PC-9 (cell line): ENCODE measurements around the gene DTX4. TPM values are rescaled to one million over a fixed set of nuclear protein-coding genes. Genes with fewer than 3 reads are reported as not detected.

Experiments used
- BruUV-seq: library from RNA; stranded (reverse); fragments of 400-500 nt; replicated peaks from 2 replicates; lab custom pipeline; 2021; lab: Mats Ljungman, UMichigan
- CTCF ChIA-PET: fragments of 300-600 bp; sonication (Branson Sonifier 250); formaldehyde crosslinking; loops from one replicate; lab custom pipeline; 2022; ENCODE audit warnings: antibody characterized with exemption; lab: Charles Lee
- POLR2A ChIA-PET: fragments of 300-600 bp; sonication (Branson Sonifier 250); formaldehyde crosslinking; loops from one replicate; lab custom pipeline; 2022; ENCODE audit warnings: antibody characterized with exemption; ENCODE audit not compliant: unreplicated experiment; lab: Charles Lee
- DNase-seq, 2 experiments: peaks; one replicate each; pipeline versions ENCODE4 v3.0.0 to v3.0.0-alpha.2; 2015 to 2022; ENCODE audit warnings: mixed read lengths in 1 of 2
- H2AFZ ChIP-seq: fragments of 200-600 bp; sonication (generic); 2 replicates; pipeline ENCODE4 v1.8.1; 2017; ENCODE audit warnings: antibody characterized with exemption
- H3F3A ChIP-seq: fragments of 200-600 bp; sonication (generic); 2 replicates; pipeline ENCODE4 v1.8.1; 2017; ENCODE audit warnings: antibody characterized with exemption, mild to moderate bottlenecking, low read depth; ENCODE audit not compliant: insufficient read depth
- H3K27ac ChIP-seq: fragments of 200-600 bp; sonication (generic); 2 replicates; pipeline ENCODE4 v1.6.1; 2016; ENCODE audit warnings: mixed run types
- H3K27me3 ChIP-seq: fragments of 200-600 bp; sonication (generic); 2 replicates; pipeline ENCODE4 v1.6.1; 2016; ENCODE audit warnings: low read depth, mixed run types; ENCODE audit not compliant: insufficient read depth
- H3K36me3 ChIP-seq: fragments of 200-600 bp; sonication (generic); 2 replicates; pipeline ENCODE4 v1.6.1; 2016; ENCODE audit warnings: low read depth, mixed run types
- H3K4me1 ChIP-seq: fragments of 200-600 bp; sonication (generic); replicated peaks from 2 replicates; pipeline ENCODE4 v1.6.1; 2016; ENCODE audit warnings: mixed run types; ENCODE audit not compliant: insufficient read depth
- H3K4me2 ChIP-seq: fragments of 200-600 bp; sonication (generic); 2 replicates; pipeline ENCODE4 v1.6.1; 2017; ENCODE audit warnings: mixed run types
- H3K4me3 ChIP-seq: fragments of 200-600 bp; sonication (generic); 2 replicates; pipeline ENCODE4 v1.6.1; 2016; ENCODE audit warnings: mixed run types
- H3K79me2 ChIP-seq: fragments of 200-600 bp; sonication (generic); 2 replicates; pipeline ENCODE4 v1.6.1; 2017; ENCODE audit warnings: low read depth, mixed run types
- H3K9me2 ChIP-seq: fragments of 200-600 bp; sonication (generic); 2 replicates; pipeline ENCODE4 v1.8.1; 2017; ENCODE audit warnings: mild to moderate bottlenecking; ENCODE audit not compliant: insufficient read depth
- H3K9me3 ChIP-seq: fragments of 200-600 bp; sonication (generic); 2 replicates; pipeline ENCODE4 v1.8.1; 2016; ENCODE audit warnings: low read depth; ENCODE audit not compliant: insufficient read depth
- H4K20me1 ChIP-seq: fragments of 200-600 bp; sonication (generic); 2 replicates; pipeline ENCODE4 v1.8.1; 2017; ENCODE audit not compliant: insufficient read depth
- CTCF ChIP-seq: fragments of 200-600 bp; sonication (generic); conservative IDR thresholded peaks from 2 replicates; pipeline ENCODE4 v1.6.1; 2017; ENCODE audit warnings: mixed run types, antibody characterized with exemption, mild to moderate bottlenecking, moderate library complexity
- EZH2 ChIP-seq: fragments of 200-600 bp; sonication (generic); IDR thresholded peaks from 2 replicates; pipeline ENCODE4 v1.8.0; 2017; ENCODE audit warnings: antibody characterized with exemption, low read depth
- intact Hi-C: fragments of 100-400 bp; cut with micrococcal nuclease; formaldehyde crosslinking; loops from one replicate; pipeline ENCODE4 v1.10.0; 2022; ENCODE audit not compliant: unreplicated experiment
- total RNA-seq: library from RNA; stranded (reverse); gene quantifications from 2 replicates; pipeline ENCODE4 v1.2.3, GENCODE V29; 2021

The DTX4 gene
- total RNA-seq, 1 experiment from 2014 or later, result 34.5 TPM

GRCh38 chr11:59176330-59176729 lies 4.4 kb downstream of the DTX4 start:
- no peaks in the 10 kb centered on the region for H3K27me3 ChIP-seq
- H3K36me3 ChIP-seq, result peaks cover 42% of the 10 kb centered on the region
- H3F3A ChIP-seq, result peaks cover 37% of the 10 kb centered on the region
- ChIA-PET CTCF (interaction anchor here (0.6 kb wide), 1 partner anchor 1339 kb away, joined by 3 read pairs; no protein-coding TSS in a partner anchor), POLR2A (no interaction called here)
- no peaks in the 10 kb centered on the region for H4K20me1 ChIP-seq
- H3K9me3 ChIP-seq, result peaks cover 9% of the 10 kb centered on the region; the same call in 1 of the 2 replicates
- peaks cover 32% of the 10 kb centered on the region for H3K4me1 ChIP-seq
- intact Hi-C loops, result no loop called here
- H3K79me2 ChIP-seq, result peaks cover 83% of the 10 kb centered on the region
- H3K9me2 ChIP-seq, result no peaks in the 10 kb centered on the region
- BruUV-seq, result no TSS peak
- no peak overlapping the region for H3K4me3 ChIP-seq
- DNase-seq, result no peak
- peak overlapping the region; percentile 96 for H3K4me2 ChIP-seq
- no peak overlapping the region for H2AFZ ChIP-seq
- 0 out of 2 replicates have a peak overlapping the region, but pooled peaks have one; percentile 85 for H3K27ac ChIP-seq
- no peak for TF ChIP-seq EZH2
- no peak for TF ChIP-seq CTCF

- ChIA-PET POLR2A (no interaction called here), CTCF (no interaction called here)
- DNase-seq, result no peak
- Histone ChIP-seq H3K79me2 (peaks cover 94% of the 10 kb centered on the region), H3K9me3 (peaks cover 9% of the 10 kb centered on the region; the same call in 1 of the 2 replicates), H3K4me2 (no peak overlapping the region), H3K9me2 (no peaks in the 10 kb centered on the region), H3F3A (peaks cover 31% of the 10 kb centered on the region), H4K20me1 (no peaks in the 10 kb centered on the region), H2AFZ (no peak overlapping the region), H3K27me3 (no peaks in the 10 kb centered on the region), H3K4me3 (no peak overlapping the region), H3K36me3 (peaks cover 58% of the 10 kb centered on the region), H3K27ac (no peak overlapping the region), H3K4me1 (peaks cover 40% of the 10 kb centered on the region)
- TF ChIP-seq CTCF, result no peak
- TF ChIP-seq EZH2, result no peak
- BruUV-seq, result no TSS peak
- intact Hi-C loops, result no loop called here
These were observed 6.5 kb downstream of the DTX4 start for GRCh38 chr11:59178402-59178801.

DNA sequence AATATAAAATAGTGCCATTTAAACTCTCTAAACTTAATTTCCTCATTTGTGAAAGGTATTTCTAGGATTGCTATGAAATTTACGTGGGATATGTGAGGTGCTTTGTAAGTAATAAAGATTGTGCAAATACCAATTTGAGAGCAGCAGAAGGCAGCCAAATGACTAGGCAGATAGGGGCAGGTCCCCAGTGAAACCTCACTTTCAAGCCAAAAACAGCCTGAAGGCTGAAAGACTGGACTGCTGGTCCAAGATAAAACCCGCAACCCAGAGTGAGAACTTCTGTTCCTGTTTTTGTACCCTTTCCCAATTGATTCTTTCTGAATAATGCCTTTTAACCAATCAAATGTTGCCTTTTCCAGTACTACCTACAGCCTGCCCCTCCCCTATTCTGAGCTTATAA lies 7.2 kb downstream of the DTX4 start:
- Histone ChIP-seq H3K79me2 (peaks cover 94% of the 10 kb centered on the region), H3K9me3 (peaks cover 9% of the 10 kb centered on the region; the same call in 1 of the 2 replicates), H3K4me2 (no peak overlapping the region), H4K20me1 (no peaks in the 10 kb centered on the region), H2AFZ (no peak overlapping the region), H3K4me1 (peaks cover 43% of the 10 kb centered on the region), H3K36me3 (peaks cover 58% of the 10 kb centered on the region), H3K9me2 (no peaks in the 10 kb centered on the region), H3K27ac (no peak overlapping the region), H3F3A (peaks cover 31% of the 10 kb centered on the region), H3K27me3 (no peaks in the 10 kb centered on the region), H3K4me3 (no peak overlapping the region)
- POLR2A ChIA-PET, result no interaction called here
- no TSS peak for BruUV-seq
- intact Hi-C loops, result no loop called here
- CTCF ChIA-PET, result no interaction called here
- no peak for TF ChIP-seq EZH2
- no peak for TF ChIP-seq CTCF
- DNase-seq, result no peak
